Activated T-cell treated with anti-CD3 and anti-CD28 coated beads, Interleukin-2, amount 50 U/mL, for 48 hours (primary cell): Measurements from ENCODE around the gene RPS25.
A peak's percentile ranks its signal among the peaks of the same experiment; 100 is the strongest.
"Not testable (repeated sequence)": the region's sequence is repeated elsewhere in the genome, so short reads cannot be mapped to it uniquely, and the experiment has no call there.

ENCODE experiments used
- DNase-seq, 2 experiments: peaks; one replicate each; pipeline ENCODE4 v3.0.0-alpha.2; 2020

Gene RPS25

GRCh38 chr11:119014209-119014924, 3.8 kb downstream of the RPS25 start:
- DNase-seq, result no peak

- DNase-seq, result no peak
These were observed 5.4 kb downstream of the RPS25 start for GRCh38 chr11:119012629-119013170.

GRCh38 chr11:119011476-119012053, 6.6 kb downstream of the RPS25 start:
- DNase-seq, result no peak

GRCh38 chr11:119006656-119007055, 11.5 kb downstream of the RPS25 start:
- no peak for DNase-seq

- no peak for DNase-seq
These were observed 17.2 kb downstream of the RPS25 start for GRCh38 chr11:119000906-119001305.

- no peak for DNase-seq
These were observed 19.3 kb downstream of the RPS25 start for GRCh38 chr11:118998822-118999221.

- DNase-seq, result no peak
These were observed 19.8 kb downstream of the RPS25 start for GRCh38 chr11:118998388-118998717.

GRCh38 chr11:118997627-118998387, 20.3 kb downstream of the RPS25 start, which contains the start of gene CENATAC:
TSS of gene CENATAC (plus strand) at chr11:118998138. CDS start at chr11:118998198, 60 bp downstream.
- peak; percentile 97 to 99 for DNase-seq

GRCh38 chr11:118996926-118997626, 21.1 kb downstream of the RPS25 start:
- DNase-seq, result peak; percentile 61 to 63

- not testable (repeated sequence) for DNase-seq
These were observed 26.6 kb downstream of the RPS25 start for GRCh38 chr11:118991486-118992038.

- no peak for DNase-seq
These were observed 29.9 kb downstream of the RPS25 start for GRCh38 chr11:118988280-118988679.

GRCh38 chr11:118984825-118985224, 33.3 kb downstream of the RPS25 start:
- no peak for DNase-seq

- DNase-seq, result not testable (repeated sequence)
These were observed 33.8 kb downstream of the RPS25 start for GRCh38 chr11:118984337-118984736.

- no peak for DNase-seq
These were observed 37.8 kb downstream of the RPS25 start for GRCh38 chr11:118980191-118980881.

- no peak for DNase-seq
These were observed 38.7 kb downstream of the RPS25 start for GRCh38 chr11:118979434-118979833.

GRCh38 chr11:118975771-118976709, 42.1 kb downstream of the RPS25 start:
- no peak for DNase-seq

GRCh38 chr11:118973985-118974384, 44.2 kb downstream of the RPS25 start:
- DNase-seq, result no peak

- DNase-seq, result no peak
These were observed 46.5 kb downstream of the RPS25 start, which contains the start of gene FOXR1 for GRCh38 chr11:118971646-118972045. TSS of gene FOXR1 (plus strand) at chr11:118971761. CDS start at chr11:118971932, 171 bp downstream.

GRCh38 chr11:118969508-118969907, 48.6 kb downstream of the RPS25 start:
- DNase-seq, result not testable (repeated sequence)
